Measurements from ENCODE around the gene TMEM200A. TPM values are rescaled to one million over a fixed set of nuclear protein-coding genes. Genes with fewer than 3 reads are reported as not detected.

Gene TMEM200A
- total and polyA plus RNA-seq, 4 donors, result 0.79 to 7.9 (median 6.4) TPM

- Histone ChIP-seq H3K4me1 (ENCODE audit: control insufficient read depth in 5 of 5, insufficient read depth in 5 of 5, low read length in 5 of 5) (no peaks in the 10 kb centered on the region), H3K36me3 (ENCODE audit: control insufficient read depth in 4 of 4, insufficient read depth in 4 of 4, low read length in 4 of 4) (no peaks in the 10 kb centered on the region), H3K27ac (ENCODE audit: low read depth in 1 of 2, low read length in 1 of 2) (no peak overlapping the region), H3K4me3 (no peak overlapping the region), H3K9ac (ENCODE audit: insufficient read depth in 1 of 2, low read length in 2 of 2) (no peak overlapping the region), H3K27me3 (ENCODE audit: control insufficient read depth in 3 of 3, insufficient read depth in 3 of 3, low read length in 2 of 3) (peaks cover 7 to 15% (median 15%) of the 10 kb centered on the region in 3 donors), H3K9me3 (ENCODE audit: control insufficient read depth in 4 of 4, insufficient read depth in 3 of 4, low read length in 3 of 4) (no peaks in the 10 kb centered on the region)
- TF ChIP-seq CTCF (IDR thresholded peaks at IDR 0.05; ENCODE audit: control extremely low read depth, extremely low read depth), result no peak
- no peak for ATAC-seq (ENCODE audit: insufficient read depth, low FRiP score)
- 83 to 85% methylated on average over 1 of the region's 1 CpG for WGBS, 2 donors
- DNase-seq, result no peak
Measured at GRCh38 chr6:130372786-130373185, 7.0 kb downstream of the TMEM200A start.

- Histone ChIP-seq H3K4me1 (ENCODE audit: control insufficient read depth in 5 of 5, insufficient read depth in 5 of 5, low read length in 5 of 5) (no peaks in the 10 kb centered on the region), H3K27me3 (ENCODE audit: control insufficient read depth in 3 of 3, insufficient read depth in 3 of 3, low read length in 2 of 3) (peaks cover 5 to 10% (median 7%) of the 10 kb centered on the region in 3 donors), H3K4me3 (no peak overlapping the region), H3K9ac (ENCODE audit: insufficient read depth in 1 of 2, low read length in 2 of 2) (no peak overlapping the region), H3K27ac (ENCODE audit: low read depth in 1 of 2, low read length in 1 of 2) (no peak overlapping the region), H3K36me3 (ENCODE audit: control insufficient read depth in 4 of 4, insufficient read depth in 4 of 4, low read length in 4 of 4) (no peaks in the 10 kb centered on the region), H3K9me3 (ENCODE audit: control insufficient read depth in 4 of 4, insufficient read depth in 3 of 4, low read length in 3 of 4) (no peaks in the 10 kb centered on the region)
- no peak for TF ChIP-seq CTCF (IDR thresholded peaks at IDR 0.05; ENCODE audit: control extremely low read depth, extremely low read depth)
- DNase-seq, result no peak
- WGBS, 2 donors, result 52 to 67% methylated on average over 2 of the region's 2 CpGs
- ATAC-seq (ENCODE audit: insufficient read depth, low FRiP score), result no peak
Measured at GRCh38 chr6:130373992-130374391, 8.2 kb downstream of the TMEM200A start.

- H3K4me3 ChIP-seq, result no peak overlapping the region
- no peaks in the 10 kb centered on the region for H3K4me1 ChIP-seq (ENCODE audit: control insufficient read depth in 5 of 5, insufficient read depth in 5 of 5, low read length in 5 of 5)
- H3K9me3 ChIP-seq (ENCODE audit: control insufficient read depth in 4 of 4, insufficient read depth in 3 of 4, low read length in 3 of 4), result no peaks in the 10 kb centered on the region
- TF ChIP-seq CTCF (IDR thresholded peaks at IDR 0.05; ENCODE audit: control extremely low read depth, extremely low read depth), result no peak
- ATAC-seq (ENCODE audit: insufficient read depth, low FRiP score) (no peak), DNase-seq (no peak)
- no peak overlapping the region for H3K9ac ChIP-seq (ENCODE audit: insufficient read depth in 1 of 2, low read length in 2 of 2)
- no peaks in the 10 kb centered on the region for H3K27me3 ChIP-seq (ENCODE audit: control insufficient read depth in 3 of 3, insufficient read depth in 3 of 3, low read length in 2 of 3)
- H3K27ac ChIP-seq (ENCODE audit: low read depth in 1 of 2, low read length in 1 of 2), result no peak overlapping the region
- no peaks in the 10 kb centered on the region for H3K36me3 ChIP-seq (ENCODE audit: control insufficient read depth in 4 of 4, insufficient read depth in 4 of 4, low read length in 4 of 4)
- 50 to 55% methylated on average over 1 of the region's 1 CpG for WGBS, 2 donors
Measured at GRCh38 chr6:130376936-130377335, 11.1 kb downstream of the TMEM200A start.

- TF ChIP-seq CTCF (IDR thresholded peaks at IDR 0.05; ENCODE audit: control extremely low read depth, extremely low read depth), result no peak
- Histone ChIP-seq H3K9ac (ENCODE audit: insufficient read depth in 1 of 2, low read length in 2 of 2) (no peak overlapping the region), H3K4me1 (ENCODE audit: control insufficient read depth in 5 of 5, insufficient read depth in 5 of 5, low read length in 5 of 5) (no peaks in the 10 kb centered on the region), H3K4me3 (no peak overlapping the region), H3K9me3 (ENCODE audit: control insufficient read depth in 4 of 4, insufficient read depth in 3 of 4, low read length in 3 of 4) (no peaks in the 10 kb centered on the region), H3K27ac (ENCODE audit: low read depth in 1 of 2, low read length in 1 of 2) (no peak overlapping the region), H3K27me3 (ENCODE audit: control insufficient read depth in 3 of 3, insufficient read depth in 3 of 3, low read length in 2 of 3) (no peaks in the 10 kb centered on the region), H3K36me3 (ENCODE audit: control insufficient read depth in 4 of 4, insufficient read depth in 4 of 4, low read length in 4 of 4) (no peaks in the 10 kb centered on the region)
- DNase-seq (no peak), ATAC-seq (ENCODE audit: insufficient read depth, low FRiP score) (no peak)
Measured at GRCh38 chr6:130377371-130377770, 11.6 kb downstream of the TMEM200A start.
